Activated T-cell treated with anti-CD3 and anti-CD28 coated beads, Interleukin-2, amount 50 U/mL, for 4 hours (primary cell): ENCODE results near the gene VSIR. TPM values are rescaled to one million over a fixed set of nuclear protein-coding genes. Genes with fewer than 3 reads are reported as not detected.

ENCODE experiments used
- total RNA-seq, 3 donors: library from RNA; stranded (reverse); gene quantifications; one replicate each; pipeline ENCODE4 v1.2.1, GENCODE V29; 2021

VSIR gene
- total RNA-seq, 3 donors from 2014 or later: 238 to 274 (median 240) TPM

Other genes starting within 250 kb of the VSIR start
- under 1 TPM; 0.05 to 0.28 (median 0.18) TPM for gene C10orf105, start 53.7 kb downstream of the VSIR start, total RNA-seq
- 100 to 1,000 TPM in 1 of 3 donors, 10 to 100 TPM in 2; 96.4 to 125 (median 97.9) TPM for gene PSAP, start 77.7 kb upstream of the VSIR start, total RNA-seq
- 1 to 10 TPM in 2 of 3 donors, under 1 TPM in 1; 0.90 to 2.0 (median 1.1) TPM for gene CHST3, start 190.9 kb upstream of the VSIR start, total RNA-seq